Superior temporal gyrus (tissue), 1 donor: Measurements from ENCODE around the gene EIF5AL1.
"Not testable (repeated sequence)": the region's sequence is repeated elsewhere in the genome, so short reads cannot be mapped to it uniquely, and the experiment has no call there.

Source experiments
- DNase-seq: peaks from one replicate; pipeline ENCODE4 v3.0.0-alpha.2; 2016; ENCODE audit errors: extremely low spot score

EIF5AL1 gene

GRCh38 chr10:79555354-79556309, 43.3 kb downstream of the EIF5AL1 start:
- DNase-seq: no peak

- DNase-seq: not testable (repeated sequence)
Measured at GRCh38 chr10:79556961-79557360, 44.6 kb downstream of the EIF5AL1 start.

GRCh38 chr10:79559726-79560125, 47.4 kb downstream of the EIF5AL1 start:
- no peak for DNase-seq

GRCh38 chr10:79560160-79560709, 47.9 kb downstream of the EIF5AL1 start, which contains the start of gene SFTPA2:
Gene SFTPA2 (minus strand): TSS chr10:79560407. CDS start chr10:79559483, 924 bp downstream.
- DNase-seq: no peak

GRCh38 chr10:79561257-79561656, 48.9 kb downstream of the EIF5AL1 start:
- DNase-seq: no peak

GRCh38 chr10:79562135-79562756, 49.9 kb downstream of the EIF5AL1 start:
- DNase-seq: peak; percentile 79

- DNase-seq: no peak
Measured at GRCh38 chr10:79563426-79563825, 51.1 kb downstream of the EIF5AL1 start.
